Activated effector memory CD4-positive, alpha-beta T cell treated with Interleukin-2 at 50 U/mL for 16 hours (primary cell): ENCODE results near the gene C3orf62.
"Not testable (repeated sequence)": the region's sequence is repeated elsewhere in the genome, so short reads cannot be mapped to it uniquely, and the experiment has no call there.

ENCODE experiments used
- DNase-seq: peaks from one replicate; pipeline ENCODE4 v3.0.0-alpha.2; 2020

C3orf62 gene

GRCh38 chr3:49266410-49267095 is 10.5 kb downstream of the C3orf62 start:
- no peak for DNase-seq

GRCh38 chr3:49265661-49266386 is 11.2 kb downstream of the C3orf62 start:
- DNase-seq, result no peak

DNA sequence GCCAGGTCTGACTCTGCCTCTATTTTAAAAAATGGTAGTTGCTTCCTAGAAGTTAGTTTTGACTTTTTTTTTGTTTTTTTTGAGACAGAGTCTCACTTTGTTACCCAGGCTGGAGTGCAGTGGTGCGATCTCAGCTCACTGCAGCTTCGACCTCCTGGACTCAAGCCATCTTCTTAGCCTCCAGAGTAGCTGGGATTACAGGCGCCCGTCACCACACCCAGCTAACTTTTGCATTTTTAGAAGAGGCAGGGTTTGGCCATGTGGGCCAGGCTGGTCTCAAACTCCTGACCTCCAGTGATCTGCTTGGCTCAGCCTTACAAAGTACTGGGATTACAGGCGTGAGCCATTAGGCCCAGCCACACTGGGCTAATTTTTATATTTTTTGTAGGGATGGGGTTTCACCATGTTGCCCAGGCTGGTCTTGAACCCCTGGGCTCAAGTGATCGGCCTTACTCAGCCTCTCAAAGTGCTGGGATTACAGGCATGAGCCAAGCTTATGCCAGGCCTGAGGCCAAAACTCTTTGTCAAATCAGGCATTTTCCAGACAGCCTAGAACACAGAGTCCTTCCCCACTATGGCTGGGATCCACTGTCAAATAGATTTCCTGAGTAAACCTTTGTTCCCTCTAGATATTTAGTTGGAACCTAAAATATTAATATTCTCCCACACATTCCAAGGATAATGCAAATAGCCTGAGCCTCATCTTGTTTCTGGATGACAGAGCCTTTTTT is 13.7 kb downstream of the C3orf62 start:
- DNase-seq, result no peak

- no peak for DNase-seq
These were observed 16.2 kb downstream of the C3orf62 start for GRCh38 chr3:49260806-49261324.

DNA sequence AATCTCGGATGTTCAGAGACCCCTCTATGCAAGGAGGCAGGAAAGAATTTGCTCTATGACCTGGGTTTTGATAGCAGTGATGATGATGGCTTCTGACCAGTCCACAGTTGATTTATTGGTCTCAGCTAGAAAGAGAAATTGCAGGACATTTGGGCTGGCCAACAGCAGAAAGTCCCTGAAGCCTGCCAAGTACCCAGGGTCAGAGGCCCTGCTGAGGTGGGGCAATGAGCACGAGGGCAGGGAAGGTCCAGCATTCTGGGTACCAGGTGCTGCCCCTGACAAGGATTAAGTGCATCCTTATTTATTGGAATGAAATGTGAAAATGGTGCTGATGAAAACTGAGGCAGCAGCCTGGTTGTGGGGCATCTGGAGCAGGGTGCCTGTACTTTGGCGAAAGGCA is 19.8 kb downstream of the C3orf62 start:
- no peak for DNase-seq

DNA sequence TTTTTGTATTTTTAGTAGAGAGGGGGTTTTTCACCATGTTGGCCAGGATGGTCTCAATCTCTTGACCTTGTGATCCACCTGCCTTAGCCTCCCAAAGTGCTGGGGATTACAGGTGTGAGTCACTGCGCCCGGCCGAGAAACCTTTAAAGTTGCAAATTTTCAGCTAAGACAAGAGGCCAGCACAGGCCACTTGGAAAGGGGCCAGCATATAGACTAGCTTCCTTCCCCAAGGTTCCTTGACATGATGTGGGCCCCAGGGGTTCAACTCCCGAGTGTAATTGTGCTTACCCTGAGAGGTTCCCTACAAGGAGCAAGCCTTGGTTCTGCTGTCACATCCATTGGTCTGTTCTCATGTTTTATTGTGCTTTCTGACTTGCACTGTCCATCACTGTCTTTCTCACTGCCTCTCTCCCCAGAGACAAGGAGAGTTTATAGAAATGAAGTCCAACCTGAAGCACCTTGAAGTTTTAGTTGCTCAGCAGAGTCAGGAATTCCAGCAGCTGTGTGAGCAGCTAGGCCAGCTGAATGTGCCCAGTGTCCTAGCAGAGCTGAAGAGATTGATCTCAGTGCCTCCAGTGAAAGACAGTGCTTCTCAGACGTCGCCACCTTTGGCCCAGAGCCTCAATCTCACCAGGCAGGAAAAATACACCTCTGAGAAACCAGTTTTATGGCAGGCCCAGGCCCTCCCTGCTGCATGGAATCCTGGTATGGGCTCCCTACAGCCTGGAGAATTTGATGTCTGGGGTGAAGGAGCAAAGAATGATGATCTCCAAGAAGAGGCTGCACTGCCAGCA is 21.1 kb downstream of the C3orf62 start:
- no peak for DNase-seq

DNA sequence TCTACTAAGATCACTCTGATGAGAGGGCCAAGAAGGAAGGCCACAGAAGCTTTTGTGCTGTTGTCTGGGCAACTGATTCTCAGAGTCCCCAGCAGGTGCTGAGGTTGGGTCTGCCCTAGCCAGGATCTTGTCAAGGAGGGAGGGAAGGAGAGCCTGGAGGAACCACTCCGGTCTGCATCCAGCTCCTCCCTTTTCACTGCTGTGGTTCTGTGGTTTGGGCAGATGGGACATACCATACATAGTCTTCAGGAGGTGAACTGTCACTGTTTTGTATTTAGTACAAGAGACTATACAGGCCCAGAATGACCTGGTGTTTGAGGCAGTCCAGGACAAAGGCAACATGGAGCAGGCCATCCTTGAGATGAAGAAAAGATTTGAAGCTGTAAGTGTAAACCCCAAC is 21.9 kb downstream of the C3orf62 start:
- no peak for DNase-seq

DNA sequence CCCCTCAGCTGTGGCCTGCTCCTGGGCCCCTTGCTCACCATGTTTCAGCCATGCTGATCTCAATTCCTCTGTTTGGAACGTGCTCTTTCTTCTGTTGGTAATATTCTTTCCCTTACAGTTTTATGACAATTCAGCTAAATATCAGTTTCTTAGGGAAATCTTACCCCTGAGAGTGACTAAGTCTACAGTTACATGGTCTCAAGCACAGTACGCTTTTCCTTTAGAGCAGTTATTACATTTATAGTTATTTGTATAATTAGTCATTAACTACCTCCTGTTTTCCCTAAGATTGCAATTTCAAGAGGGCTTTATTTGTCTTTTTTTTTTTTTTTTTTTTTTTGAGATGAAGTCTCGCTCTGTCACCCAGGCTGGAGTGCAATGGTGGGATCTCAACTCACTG is 23.5 kb downstream of the C3orf62 start:
- DNase-seq, result no peak

DNA sequence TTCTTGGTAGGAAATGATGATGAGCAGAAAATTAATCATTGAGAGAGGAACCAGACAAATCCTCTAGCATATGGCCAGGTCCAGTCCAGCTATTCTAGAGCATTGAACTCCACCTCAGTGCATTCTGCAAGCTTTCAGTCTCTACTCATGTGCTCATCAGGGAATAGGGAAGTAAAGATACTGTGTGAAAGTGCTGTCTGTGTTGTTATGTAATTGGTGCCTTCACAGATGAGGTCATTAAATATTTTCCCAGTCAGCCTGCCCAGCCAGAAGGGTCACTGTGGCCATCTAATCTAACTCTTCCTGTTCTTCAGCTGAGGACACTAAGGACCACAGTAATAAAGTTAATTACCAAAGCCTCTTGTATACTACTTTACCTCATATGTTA is 28.2 kb downstream of the C3orf62 start:
- DNase-seq, result no peak

GRCh38 chr3:49244581-49245205 is 32.3 kb downstream of the C3orf62 start:
- DNase-seq, result no peak

- DNase-seq, result not testable (repeated sequence)
These were observed 36.9 kb downstream of the C3orf62 start for GRCh38 chr3:49240091-49240490.

- DNase-seq, result no peak
These were observed 38.5 kb downstream of the C3orf62 start for GRCh38 chr3:49238274-49239127.

DNA sequence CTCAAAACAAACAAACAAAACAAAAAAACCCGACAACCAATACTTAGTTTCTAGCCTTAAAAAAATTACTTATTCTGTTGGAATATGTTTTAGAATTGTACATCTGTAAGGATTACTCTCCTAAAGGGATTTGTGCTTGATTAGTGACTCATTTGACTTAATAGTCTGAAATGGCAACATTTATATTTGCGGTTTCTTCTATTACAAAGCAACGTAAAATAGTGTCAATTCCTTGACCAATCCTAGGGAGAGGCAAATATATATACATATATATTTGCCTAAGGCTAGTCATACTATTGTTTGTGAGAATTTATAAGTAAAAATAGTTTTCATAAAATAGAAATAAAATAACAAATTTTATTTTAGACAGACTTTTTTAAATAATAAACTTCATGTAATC is 39.7 kb downstream of the C3orf62 start:
- DNase-seq, result no peak

DNA sequence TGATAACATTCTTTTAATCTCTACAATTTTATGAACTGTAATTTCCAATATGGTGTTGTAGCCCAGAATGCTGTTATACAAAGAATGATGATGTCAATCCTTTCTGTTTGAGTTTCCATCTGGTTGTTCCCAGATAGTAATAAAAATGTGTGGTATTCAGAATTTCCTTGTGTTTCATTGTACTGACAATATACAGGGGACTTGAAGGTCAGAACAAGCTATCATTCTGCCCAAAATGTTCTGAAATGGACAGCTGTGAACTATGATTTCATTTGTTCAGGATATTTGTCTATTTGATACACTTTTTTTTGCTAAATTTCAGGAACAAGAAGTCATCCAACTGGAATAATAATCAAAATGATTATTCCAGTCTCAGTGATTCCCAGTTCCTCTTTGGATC is 40.8 kb downstream of the C3orf62 start:
- no peak for DNase-seq

DNA sequence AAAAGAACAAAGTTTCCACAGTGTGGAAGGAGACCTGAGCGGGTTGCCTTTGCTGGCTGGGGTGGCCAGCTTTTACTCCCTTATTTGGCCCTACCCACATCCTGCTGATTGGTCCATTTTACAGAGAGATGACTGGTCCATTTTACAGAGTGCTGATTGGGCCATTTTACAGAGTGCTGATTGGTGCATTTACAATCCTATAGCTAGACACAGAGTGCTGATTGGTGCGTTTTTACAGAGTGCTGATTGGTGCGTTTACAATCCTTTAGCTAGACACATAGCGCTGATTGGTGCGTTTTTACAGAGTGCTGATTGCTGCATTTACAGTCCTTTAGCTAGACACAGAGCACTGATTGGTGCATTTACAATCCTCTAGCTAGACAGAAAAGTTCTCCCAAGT is 48.2 kb downstream of the C3orf62 start:
- DNase-seq, result not testable (repeated sequence)

DNA sequence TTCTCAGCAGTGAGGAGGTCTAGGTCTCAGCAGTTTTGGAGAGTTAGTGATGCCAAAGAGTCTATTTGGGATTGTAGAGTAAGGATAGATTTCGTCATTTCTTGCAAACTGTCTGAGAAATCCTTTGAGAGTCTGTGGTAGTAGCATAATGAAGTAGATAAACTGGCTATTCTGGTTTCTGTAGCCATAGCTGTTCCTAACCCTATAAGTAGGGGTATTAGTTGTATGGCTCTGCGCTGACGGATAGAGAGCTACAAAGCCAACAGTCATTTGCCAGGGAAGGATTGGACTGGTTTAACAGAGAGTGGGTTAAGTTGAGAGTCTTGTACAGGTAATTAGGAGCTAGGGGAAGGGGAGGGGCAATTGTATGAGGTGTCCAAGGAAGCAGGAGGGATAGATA is 55.0 kb downstream of the C3orf62 start:
- no peak for DNase-seq

DNA sequence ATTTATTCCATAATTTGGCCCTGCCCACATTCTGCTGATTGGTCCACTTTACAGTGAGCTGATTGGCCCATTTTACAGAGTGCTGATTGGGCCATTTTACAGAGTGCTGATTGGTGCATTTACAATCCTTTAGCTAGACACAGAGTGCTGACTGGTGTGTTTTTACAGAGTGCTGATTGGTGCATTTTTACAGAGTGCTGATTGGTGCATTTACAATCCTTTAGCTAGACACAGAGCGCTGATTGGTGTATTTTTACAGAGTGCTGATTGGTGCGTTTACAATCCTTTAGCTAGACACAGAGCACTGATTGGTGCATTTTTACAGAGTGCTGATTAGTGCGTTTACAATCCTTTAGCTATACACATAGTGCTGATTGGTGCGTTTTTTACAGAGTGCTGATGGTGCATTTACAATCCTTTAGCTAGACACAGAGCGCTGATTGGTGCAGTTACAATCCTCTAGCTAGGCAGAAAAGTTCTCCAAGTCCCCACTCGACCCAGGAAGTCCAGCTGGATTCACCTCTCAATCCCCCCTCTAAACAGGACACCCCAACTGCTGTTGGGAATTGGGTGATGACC is 56.0 kb downstream of the C3orf62 start:
- DNase-seq, result not testable (repeated sequence)

GRCh38 chr3:49219132-49219531 is 57.9 kb downstream of the C3orf62 start:
- DNase-seq, result no peak
